Epithelial cell of esophagus (primary cell): ENCODE results near the gene SH3PXD2A.

Experiments
- DNase-seq: peaks from one replicate; pipeline ENCODE4 v3.0.0; 2010; ENCODE audit warnings: low read depth
- H3K4me3 ChIP-seq: 2 replicates; pipeline ENCODE4 v1.5.1; 2011; ENCODE audit warnings: mild to moderate bottlenecking, low read length, control low read depth
- CTCF ChIP-seq: IDR thresholded peaks from 2 replicates; pipeline ENCODE4 v1.5.1; 2011; ENCODE audit warnings: low read depth, mild to moderate bottlenecking, low read length, control low read depth, inconsistent platforms; ENCODE audit not compliant: insufficient read depth; ENCODE audit errors: missing control alignments

The SH3PXD2A gene

GRCh38 chr10:103706762-103707161 lies 148.6 kb downstream of the SH3PXD2A start:
- no peak for DNase-seq
- H3K4me3 ChIP-seq, result no peak overlapping the region
- TF ChIP-seq CTCF, result no peak

- no peak for DNase-seq
- TF ChIP-seq CTCF, result no peak
- H3K4me3 ChIP-seq, result no peak overlapping the region
Observed at GRCh38 chr10:103706047-103706446, 149.3 kb downstream of the SH3PXD2A start.

GRCh38 chr10:103703941-103704919 lies 151.1 kb downstream of the SH3PXD2A start:
- H3K4me3 ChIP-seq, result no peak overlapping the region
- no peak for DNase-seq
- TF ChIP-seq CTCF, result no peak

- no peak for TF ChIP-seq CTCF
- DNase-seq, result no peak
- no peak overlapping the region for H3K4me3 ChIP-seq
Observed at GRCh38 chr10:103701380-103702222, 153.8 kb downstream of the SH3PXD2A start.

GRCh38 chr10:103700436-103700715 lies 155.0 kb downstream of the SH3PXD2A start:
- no peak overlapping the region for H3K4me3 ChIP-seq
- no peak for DNase-seq
- TF ChIP-seq CTCF, result no peak

GRCh38 chr10:103699611-103700435 lies 155.6 kb downstream of the SH3PXD2A start:
- no peak for DNase-seq
- H3K4me3 ChIP-seq, result no peak overlapping the region
- TF ChIP-seq CTCF, result no peak
